ENCODE data around the gene STK32B. TPM values are rescaled to one million over a fixed set of nuclear protein-coding genes. Genes with fewer than 3 reads are reported as not detected.

Gene STK32B
- total and polyA plus RNA-seq, 9 of the 15 experiments (the other 6 are each of a cell fraction or from before 2014, with no cell fraction given): 0.03 to 0.20 (median 0.07) TPM; not detected in 2

GRCh38 chr4:5458676-5459075, 407.4 kb downstream of the STK32B start:
- H3K9me1 ChIP-seq (ENCODE audit: control insufficient read depth, insufficient read depth, low read length): no peaks in the 10 kb centered on the region
- no peak for ATAC-seq
- H3K4me2 ChIP-seq (ENCODE audit: insufficient read depth, low read length): no peak overlapping the region
- peaks cover 15 to 64% of the 10 kb centered on the region in 2 experiments; a peak in 4 of 5 replicates for H3K27me3 ChIP-seq (ENCODE audit: control insufficient read depth in 2 of 2, insufficient read depth in 2 of 2, low read length in 2 of 2)
- POLR2A ChIA-PET: interaction anchor here (0.6 kb wide), 1 partner anchor 13 kb away, joined by 3 read pairs; no protein-coding TSS in a partner anchor
- intact Hi-C loops (cut with micrococcal nuclease) (no loop called here), in situ Hi-C loops (cut with MboI) (no loop called here)
- no peak overlapping the region for H3K9ac ChIP-seq (ENCODE audit: insufficient read depth in 1 of 2, low read depth in 2 of 2, low read length in 2 of 2)
- no peaks in the 10 kb centered on the region for H3K9me3 ChIP-seq (replicated peaks; ENCODE audit: control insufficient read depth, insufficient read depth, low read depth, low read length)
- H3K27ac ChIP-seq (ENCODE audit: extremely low read depth, low read depth, low read length): no peak overlapping the region
- peaks cover 9% of the 10 kb centered on the region for H4K20me1 ChIP-seq (replicated peaks; ENCODE audit: control insufficient read depth, insufficient read depth, low read length)
- no TSS peak for BruUV-seq (replicated peaks)
- FAIRE-seq: no peak
- no peak for DNase-seq (ENCODE audit: extremely low read depth in 1 of 4, low spot score in 3 of 4)
- no peak overlapping the region for H2AFZ ChIP-seq (ENCODE audit: low read depth, low read length)
- no peaks in the 10 kb centered on the region; a peak in 1 of 5 replicates for H3K4me1 ChIP-seq (replicated peaks in 1 of 2; ENCODE audit: control insufficient read depth in 2 of 2, insufficient read depth in 2 of 2, low read length in 2 of 2)
- H3K4me3 ChIP-seq: no peak overlapping the region
- TF ChIP-seq ZNF561 (CRISPR knock-in tag; conservative IDR thresholded peaks at IDR 0.05) (no peak), ILF3 (IDR thresholded peaks at IDR 0.05; ENCODE audit: borderline replicate concordance) (no peak), NCOA2 (IDR thresholded peaks at IDR 0.05; ENCODE audit: partially characterized antibody in 2 of 2) (no peak), AFF4 (CRISPR knock-in tag; IDR thresholded peaks at IDR 0.05) (no peak), DIDO1 (tag; IDR thresholded peaks at IDR 0.05; ENCODE audit: low read depth) (no peak), HIVEP1 (CRISPR knock-in tag; IDR thresholded peaks at IDR 0.05) (no peak)
- 4% methylated on average over 8 of the region's 8 CpGs for WGBS (ENCODE audit: insufficient coverage, low coverage, missing lambda C conversion rate)
- no peaks in the 10 kb centered on the region for H3K79me2 ChIP-seq (ENCODE audit: control insufficient read depth, insufficient read depth, low read length)
- CTCF ChIA-PET (ENCODE audit: low intra/inter-chr PET ratio): interaction anchor here (1.1 kb wide), 1 partner anchor 81 kb away, joined by 3 read pairs; no protein-coding TSS in a partner anchor
- H3K36me3 ChIP-seq (ENCODE audit: control insufficient read depth, insufficient read depth, low read length): no peaks in the 10 kb centered on the region
